Astrocyte of the cerebellum (primary cell): ENCODE measurements around the gene CDH12.

Experiments
- DNase-seq: peaks from one replicate; pipeline ENCODE4 v3.0.0-alpha.2; 2011; ENCODE audit warnings: low read depth
- H3K4me3 ChIP-seq: 2 replicates; pipeline ENCODE4 v1.5.1; 2011; ENCODE audit warnings: mild to moderate bottlenecking, low read depth, low read length, moderate library complexity
- in situ Hi-C: cut with HindIII; loops from 2 replicates; pipeline ENCODE4 v1.10.0; 2017; ENCODE audit warnings: low sequenced_read_pairs
- TF ChIP-seq, protein P1 (sequence below): IDR thresholded peaks from 2 replicates; pipeline ENCODE4 v1.5.1; 2012; ENCODE audit warnings: low read length, low read depth, moderate library complexity, mild to moderate bottlenecking; ENCODE audit errors: missing control alignments

Gene CDH12

DNA sequence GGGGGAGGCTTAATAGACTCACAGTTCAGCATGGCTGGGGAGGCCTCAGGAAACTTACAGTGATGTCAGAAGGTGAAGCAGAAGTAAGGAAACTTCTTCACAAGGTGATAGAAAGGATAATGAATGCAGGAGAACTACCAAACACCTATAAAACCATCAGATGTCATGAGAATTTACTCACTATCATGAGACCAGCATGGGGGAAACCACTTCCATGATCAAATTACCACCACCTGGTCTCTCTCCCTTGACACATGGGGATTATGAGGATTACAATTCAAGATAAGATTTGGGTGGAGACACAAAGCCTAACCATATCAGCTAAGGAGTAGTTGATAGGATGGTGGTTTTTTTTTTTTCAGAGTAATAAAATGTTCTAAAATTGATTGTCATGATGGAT is 201.8 kb downstream of the CDH12 start:
- no peak overlapping the region for H3K4me3 ChIP-seq
- no peak for DNase-seq
- TF ChIP-seq, protein P1, sequence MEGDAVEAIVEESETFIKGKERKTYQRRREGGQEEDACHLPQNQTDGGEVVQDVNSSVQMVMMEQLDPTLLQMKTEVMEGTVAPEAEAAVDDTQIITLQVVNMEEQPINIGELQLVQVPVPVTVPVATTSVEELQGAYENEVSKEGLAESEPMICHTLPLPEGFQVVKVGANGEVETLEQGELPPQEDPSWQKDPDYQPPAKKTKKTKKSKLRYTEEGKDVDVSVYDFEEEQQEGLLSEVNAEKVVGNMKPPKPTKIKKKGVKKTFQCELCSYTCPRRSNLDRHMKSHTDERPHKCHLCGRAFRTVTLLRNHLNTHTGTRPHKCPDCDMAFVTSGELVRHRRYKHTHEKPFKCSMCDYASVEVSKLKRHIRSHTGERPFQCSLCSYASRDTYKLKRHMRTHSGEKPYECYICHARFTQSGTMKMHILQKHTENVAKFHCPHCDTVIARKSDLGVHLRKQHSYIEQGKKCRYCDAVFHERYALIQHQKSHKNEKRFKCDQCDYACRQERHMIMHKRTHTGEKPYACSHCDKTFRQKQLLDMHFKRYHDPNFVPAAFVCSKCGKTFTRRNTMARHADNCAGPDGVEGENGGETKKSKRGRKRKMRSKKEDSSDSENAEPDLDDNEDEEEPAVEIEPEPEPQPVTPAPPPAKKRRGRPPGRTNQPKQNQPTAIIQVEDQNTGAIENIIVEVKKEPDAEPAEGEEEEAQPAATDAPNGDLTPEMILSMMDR = no peak
- in situ Hi-C loops = no loop called here

DNA sequence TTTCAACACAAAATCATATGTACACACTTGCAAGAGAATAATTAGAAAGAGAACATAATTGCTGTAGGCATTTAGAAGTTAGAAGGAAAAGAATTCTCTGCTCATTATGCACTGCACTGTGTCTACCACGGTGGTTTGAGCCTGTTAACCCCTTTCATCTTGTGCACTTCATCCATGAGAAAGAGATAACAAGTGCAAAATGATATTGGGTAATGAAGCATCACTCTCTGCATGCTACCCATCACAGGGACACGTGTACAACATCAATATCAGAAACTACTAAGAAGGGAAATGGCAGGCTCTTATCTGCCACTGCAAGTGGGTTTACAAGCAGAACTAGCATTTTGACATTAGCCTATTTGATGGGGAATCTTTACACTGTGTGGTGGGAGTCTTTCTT is 202.6 kb downstream of the CDH12 start:
- TF ChIP-seq, protein P1 = no peak

DNA sequence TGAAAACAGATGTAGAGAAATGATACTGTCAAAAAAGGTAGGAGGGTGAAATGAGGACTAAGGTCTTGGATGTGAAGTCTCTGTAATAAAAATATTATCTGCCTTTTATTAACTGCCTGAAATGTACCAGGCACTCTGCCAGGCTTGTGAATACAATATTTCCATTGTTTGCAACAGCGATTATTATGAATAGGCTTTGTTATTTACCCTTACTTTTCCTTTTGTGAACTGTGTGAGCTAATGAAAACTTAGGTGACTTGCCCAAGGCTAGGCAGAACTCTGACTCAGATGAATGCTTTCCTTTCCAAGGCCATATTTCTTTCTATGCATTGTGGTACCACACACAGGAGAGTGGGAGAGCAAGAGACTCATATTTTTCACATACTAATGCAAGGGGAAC is 204.1 kb downstream of the CDH12 start:
- no peak for DNase-seq
- in situ Hi-C loops = no loop called here
- TF ChIP-seq, protein P1 = no peak
- H3K4me3 ChIP-seq = no peak overlapping the region

More for the DNA sequence above, 202.6 kb downstream of the CDH12 start:
- no peak overlapping the region for H3K4me3 ChIP-seq
- in situ Hi-C loops = no loop called here
- no peak for DNase-seq

DNA sequence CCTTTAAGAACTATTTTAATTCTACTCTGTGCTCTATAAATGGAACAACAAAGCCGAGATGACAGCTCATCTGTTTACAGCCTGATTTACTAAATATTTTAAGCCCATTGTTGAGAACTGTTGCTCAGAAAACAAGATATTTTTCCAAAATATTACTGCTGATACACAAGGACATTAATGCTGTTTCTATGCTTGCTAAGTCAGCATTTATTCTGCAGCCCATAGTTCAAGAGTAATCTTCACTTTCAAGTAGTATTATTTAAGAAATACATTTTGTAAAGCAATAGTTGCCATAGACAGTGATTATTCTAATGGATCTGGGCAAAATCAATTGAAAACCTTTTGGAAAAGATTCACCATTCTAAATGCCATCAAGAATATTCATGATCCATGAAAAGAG is 208.3 kb downstream of the CDH12 start:
- in situ Hi-C loops = no loop called here
- no peak overlapping the region for H3K4me3 ChIP-seq
- TF ChIP-seq, protein P1 = no peak
- DNase-seq = no peak

DNA sequence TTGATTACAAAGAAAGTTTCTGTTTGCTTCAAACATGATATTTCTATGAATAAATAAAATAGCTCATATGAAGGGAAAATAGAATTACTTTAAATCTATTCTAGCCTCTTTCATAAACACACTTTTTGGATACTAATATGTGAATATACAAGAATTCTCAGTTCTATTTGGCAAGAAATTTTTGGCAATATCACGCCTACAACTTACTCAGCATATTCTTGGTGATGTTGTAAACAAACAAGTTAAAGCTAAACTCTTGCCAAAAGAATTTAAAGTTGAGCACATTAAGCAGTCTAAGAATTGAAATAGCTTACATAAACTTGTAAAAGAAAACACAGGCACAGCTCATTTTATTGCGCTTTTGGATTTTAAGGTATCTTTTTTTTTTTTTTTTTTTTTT is 209.8 kb downstream of the CDH12 start:
- in situ Hi-C loops = no loop called here
- no peak overlapping the region for H3K4me3 ChIP-seq
- TF ChIP-seq, protein P1 = no peak
- no peak for DNase-seq

DNA sequence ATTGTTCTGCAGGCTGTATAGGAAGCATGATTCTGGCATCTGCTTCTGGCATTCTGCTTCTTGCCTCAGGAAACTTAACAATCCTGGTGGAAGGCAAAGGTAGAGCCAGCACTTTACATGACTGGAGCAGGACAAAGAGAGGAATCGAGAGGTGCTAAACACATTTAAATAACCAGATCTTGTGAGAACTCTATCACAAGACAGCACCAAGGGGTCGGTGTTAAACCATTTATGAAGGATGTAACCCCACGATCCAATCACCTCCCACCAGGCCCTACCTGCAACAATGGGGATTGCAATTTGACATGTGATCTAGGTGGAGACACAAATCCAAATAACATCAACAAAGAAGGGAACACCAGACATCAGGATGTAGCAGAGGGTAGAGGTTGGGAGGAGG is 221.5 kb downstream of the CDH12 start:
- DNase-seq = no peak
- TF ChIP-seq, protein P1 = no peak
- no peak overlapping the region for H3K4me3 ChIP-seq
- in situ Hi-C loops = no loop called here

DNA sequence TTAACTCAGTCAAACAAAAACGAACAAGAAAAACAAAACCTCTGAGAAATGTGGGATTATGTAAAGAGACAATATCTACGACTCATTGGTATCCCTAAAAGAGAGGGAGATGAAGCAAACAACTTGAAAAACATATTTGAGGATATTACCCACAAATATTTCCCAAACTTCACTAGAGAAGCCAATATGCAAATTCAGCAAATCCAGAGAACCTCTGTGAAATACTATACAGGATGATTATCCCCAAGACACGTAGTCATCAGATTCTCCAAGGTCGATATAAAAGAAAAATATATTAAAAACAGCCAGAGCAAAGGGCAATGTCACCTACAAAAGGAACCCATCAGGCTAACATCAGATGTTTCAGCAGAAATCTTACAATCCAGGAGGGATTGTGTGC is 226.1 kb downstream of the CDH12 start:
- in situ Hi-C loops = no loop called here
- no peak for DNase-seq
- H3K4me3 ChIP-seq = no peak overlapping the region
- TF ChIP-seq, protein P1 = no peak
